GM18519 (cell line): ENCODE data around the gene MARVELD2.
"Not testable (repeated sequence)": the region's sequence is repeated elsewhere in the genome, so short reads cannot be mapped to it uniquely, and the experiment has no call there.

Source experiments
- ATAC-seq: cut with Tn5 transposase; IDR thresholded peaks from one replicate; pipeline ENCODE4 v1.9.1; 2021; ENCODE audit warnings: mild to moderate bottlenecking, moderate library complexity; ENCODE audit not compliant: unreplicated experiment, low FRiP score

The MARVELD2 gene

DNA sequence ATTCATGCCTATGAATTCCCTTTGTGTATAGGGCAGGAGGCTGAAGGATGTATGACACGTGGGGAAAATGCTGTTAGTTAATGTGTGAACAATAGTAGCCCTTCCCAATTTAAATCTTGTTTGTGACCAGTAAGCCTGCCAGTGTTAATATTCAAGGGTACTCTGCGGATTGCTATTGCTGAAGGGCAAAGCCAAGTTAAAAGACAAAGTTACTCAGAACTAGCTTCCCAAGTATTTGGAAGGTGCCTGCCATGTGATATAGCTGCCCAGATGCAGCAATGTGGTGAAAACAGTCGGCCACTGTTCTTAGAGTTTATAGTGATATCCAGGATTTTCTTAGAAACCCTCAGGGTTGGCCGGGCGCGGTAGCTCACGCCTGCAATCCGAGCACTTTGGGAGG, 34.6 kb downstream of the MARVELD2 start:
- no peak for ATAC-seq

DNA sequence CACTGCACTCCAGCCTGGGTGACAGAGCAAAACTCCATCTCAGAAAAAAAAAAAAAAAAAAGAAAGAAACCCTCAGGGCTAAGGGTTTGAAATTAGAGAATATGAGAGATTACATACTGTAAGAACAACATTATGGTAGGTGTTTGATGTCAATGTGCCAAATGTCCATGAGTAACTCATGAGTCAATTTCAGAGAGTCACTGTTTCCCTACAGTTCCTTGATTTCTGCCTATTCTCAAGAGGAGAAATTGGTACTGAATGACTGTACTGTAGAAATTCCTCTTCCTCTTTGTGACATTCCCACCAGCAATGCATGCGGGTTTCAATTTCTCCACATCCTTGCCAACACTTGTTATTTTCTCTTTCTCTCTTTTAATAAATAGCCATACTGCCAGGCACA, 35.2 kb downstream of the MARVELD2 start:
- no peak for ATAC-seq

DNA sequence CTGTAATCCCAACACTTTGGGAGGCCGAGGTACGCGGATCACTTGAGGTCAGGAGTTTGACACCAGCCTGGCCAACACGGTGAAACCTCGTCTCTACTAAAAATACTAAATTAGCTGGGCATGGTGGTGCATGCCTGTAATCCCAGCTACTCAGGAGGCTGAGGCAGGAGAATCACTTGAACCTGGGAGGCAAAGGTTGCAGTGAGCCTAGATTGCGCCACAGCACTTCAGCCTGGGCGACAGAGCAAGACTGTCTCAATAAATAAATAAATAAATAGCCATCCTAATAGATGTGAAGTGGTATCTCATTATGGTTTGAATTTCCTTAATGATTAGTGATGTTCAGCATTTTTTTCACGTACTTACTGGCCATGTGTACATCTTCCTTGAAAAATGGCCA, 35.6 kb downstream of the MARVELD2 start:
- not testable (repeated sequence) for ATAC-seq

DNA sequence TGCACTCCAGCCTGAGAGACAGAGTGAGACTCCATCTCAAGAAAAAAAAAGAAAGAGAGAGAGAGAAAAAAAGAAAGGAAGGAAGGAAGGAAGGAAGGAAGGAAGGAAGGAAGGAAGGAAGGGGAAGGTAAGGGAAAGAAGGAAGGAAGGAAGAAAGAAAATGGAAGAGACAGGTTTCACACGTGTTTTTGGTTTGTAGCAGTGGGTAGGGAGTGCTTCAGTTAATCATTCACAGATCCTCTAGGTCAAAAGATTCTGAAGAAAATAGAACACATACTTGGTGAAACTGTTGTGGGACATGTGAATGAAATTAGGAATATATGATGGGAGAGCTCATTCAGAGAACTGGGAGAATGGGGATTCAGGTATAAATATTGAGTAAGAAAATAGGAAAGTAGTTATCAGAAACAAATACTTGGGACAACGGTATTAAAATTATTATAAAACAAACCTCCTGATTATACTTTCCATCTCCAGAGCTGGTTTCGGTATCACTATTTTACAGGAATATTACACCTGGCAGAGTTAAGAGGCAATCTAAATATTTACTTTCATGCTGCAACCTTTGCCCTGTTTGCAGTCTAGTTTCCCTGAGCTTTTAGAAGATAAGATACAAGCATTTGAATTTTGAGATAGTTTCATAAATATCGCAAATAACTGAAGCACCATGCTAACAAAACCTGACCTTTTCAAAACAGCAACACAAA, 37.2 kb downstream of the MARVELD2 start:
- ATAC-seq, result no peak

DNA sequence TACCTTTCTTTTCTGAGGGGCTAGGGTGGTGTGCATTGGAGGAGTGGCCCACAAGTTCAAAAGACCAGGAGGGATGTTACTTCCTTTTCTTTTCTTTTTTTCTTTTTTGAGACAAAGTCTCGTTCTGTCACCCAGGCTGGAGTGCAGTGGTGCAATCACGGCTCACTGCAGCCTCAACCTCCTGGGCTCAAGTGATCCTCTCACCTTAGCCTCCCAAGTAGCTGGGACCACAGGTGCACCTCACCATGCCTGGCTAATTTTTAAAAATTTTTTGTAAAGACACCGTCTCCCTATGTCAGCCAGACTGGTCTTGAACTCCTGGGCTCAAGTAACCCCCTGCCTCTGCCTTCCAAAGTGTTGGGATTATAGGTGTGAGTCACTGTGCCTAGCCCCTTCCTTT, 38.6 kb downstream of the MARVELD2 start:
- ATAC-seq, result not testable (repeated sequence)

DNA sequence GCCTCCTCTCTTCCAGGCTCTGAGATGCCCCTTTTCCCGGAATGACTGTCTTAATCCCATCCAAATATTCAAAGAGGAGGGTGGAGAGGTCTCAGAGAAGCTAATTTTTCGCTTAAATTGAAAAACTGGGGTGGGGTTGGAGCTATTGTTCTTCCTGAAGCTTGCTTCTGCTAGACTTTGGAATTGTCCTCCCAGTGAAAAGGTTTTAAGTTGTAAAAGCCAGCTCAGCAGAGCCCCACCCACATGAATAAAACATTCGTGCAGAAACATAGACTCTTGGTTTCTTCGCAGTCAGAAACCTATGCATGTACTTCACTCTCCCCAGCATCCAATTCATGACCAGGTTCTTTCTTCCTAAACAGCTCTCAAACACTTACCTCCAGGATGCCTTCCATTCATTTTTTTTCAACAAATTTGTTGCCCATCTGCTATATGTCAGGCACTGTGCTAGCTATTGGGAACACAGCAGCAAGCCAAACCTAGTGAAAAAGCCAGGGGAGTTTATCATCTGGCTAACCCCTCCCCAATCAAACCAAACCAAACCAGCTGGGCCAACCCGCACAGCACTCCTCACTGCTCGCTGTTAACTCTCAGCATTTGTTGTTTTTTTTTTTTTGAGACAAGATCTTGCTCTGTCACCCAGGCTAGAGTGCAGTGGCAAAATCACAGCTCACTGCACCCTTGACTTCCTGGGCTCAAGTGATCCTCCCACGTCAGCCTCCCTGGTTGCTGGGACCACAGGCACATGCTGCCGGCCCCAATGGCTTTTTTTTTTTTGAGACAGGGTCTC, 39.7 kb downstream of the MARVELD2 start:
- no peak for ATAC-seq

DNA sequence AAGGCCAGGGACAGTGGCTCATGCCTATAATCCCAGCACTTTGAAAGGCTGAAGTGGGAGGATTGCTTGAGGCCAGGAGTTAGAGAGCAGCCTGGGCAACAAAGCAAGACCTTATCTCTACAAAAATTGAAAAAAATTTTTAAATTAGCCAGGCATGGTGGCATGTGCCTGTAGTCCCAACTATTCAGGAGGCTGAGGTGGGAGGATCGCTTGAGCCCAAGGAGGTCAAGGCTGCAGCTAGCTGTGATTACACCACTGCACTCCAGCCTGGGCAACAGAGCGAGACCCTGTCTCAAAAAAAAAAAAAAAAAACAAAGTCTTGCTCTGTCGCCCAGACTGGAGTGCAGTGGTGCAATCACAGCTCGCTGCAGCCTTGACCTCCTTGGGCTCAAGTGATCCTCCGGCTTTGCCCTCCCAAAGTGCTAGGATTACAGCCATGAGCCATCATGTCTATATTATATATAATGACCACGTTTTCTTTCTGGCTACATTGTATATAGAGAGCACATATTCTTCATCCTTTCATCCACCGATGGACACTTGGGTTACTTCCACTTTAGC, 40.6 kb downstream of the MARVELD2 start:
- not testable (repeated sequence) for ATAC-seq

DNA sequence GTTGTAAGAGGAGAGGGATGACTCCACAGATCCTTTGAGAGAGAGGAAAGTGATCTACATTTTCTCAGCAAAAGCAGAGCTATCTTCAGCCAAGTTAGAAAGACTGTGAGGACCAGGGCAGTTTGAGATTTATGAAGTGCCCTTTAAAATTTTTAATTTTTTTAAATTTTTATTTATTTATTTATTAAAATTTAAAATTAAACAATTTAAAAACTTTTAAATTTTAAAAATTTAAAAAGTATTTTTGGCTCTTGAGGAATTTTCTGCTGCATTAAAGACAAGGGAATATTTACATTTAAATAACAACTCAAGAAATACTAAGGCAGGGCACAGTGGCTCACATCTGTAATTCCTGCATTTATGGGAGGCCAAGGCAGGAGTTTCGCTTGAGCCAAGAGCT, 47.3 kb downstream of the MARVELD2 start:
- ATAC-seq, result no peak

DNA sequence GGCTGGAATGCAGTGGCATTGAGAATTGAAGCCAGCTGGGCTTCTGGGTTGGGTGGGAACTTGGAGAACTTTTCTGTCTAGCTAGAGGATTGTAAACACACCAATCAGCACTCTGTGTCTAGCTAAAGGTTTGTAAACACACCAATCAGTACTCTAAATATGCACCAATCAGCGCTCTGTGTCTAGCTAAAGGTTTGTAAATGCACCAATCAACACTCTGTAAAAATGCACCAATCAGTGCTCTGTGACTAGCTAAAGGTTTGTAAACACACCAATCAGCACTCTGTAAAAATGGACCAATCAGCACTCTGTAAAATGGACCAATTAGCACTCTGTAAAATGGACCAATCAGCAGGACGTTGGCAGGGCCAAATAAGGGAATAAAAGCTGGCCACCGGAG, 51.5 kb downstream of the MARVELD2 start:
- not testable (repeated sequence) for ATAC-seq

DNA sequence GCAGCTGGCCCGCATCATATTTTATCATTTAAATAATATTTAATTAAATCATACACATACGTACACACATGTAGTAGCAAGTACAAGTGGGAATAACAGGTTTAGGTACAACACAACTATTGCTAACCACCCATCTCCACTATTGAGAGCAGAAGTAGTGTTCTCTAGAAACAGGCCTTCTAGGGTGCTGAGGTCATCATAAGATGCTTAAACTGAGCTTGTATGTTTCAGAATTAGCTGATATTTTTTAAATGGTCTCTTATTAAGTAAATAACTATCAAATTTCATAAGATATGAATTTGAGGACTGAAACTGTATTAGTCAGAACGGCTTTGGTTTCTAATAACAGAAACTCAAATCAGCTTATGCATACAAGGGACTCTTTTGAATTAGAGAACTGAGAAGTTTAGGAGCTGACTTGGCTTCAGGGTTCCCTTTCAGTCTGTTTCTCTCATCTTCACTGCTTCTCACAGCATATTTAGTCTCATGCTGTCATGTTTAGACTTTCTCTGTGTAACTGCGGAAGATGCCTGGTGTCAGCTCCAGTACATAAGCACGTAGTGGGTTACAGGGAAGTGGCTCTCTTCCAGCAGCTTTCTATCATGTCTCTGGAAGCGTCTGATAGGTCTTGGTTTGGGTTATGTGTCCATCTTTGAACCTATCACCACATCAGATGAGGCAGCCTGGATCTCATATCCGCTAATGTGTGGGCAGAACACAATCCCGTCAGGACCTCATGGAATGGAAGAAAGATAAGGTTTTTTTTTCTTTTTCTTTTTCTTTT, 52.7 kb downstream of the MARVELD2 start:
- ATAC-seq, result peak; percentile 95

DNA sequence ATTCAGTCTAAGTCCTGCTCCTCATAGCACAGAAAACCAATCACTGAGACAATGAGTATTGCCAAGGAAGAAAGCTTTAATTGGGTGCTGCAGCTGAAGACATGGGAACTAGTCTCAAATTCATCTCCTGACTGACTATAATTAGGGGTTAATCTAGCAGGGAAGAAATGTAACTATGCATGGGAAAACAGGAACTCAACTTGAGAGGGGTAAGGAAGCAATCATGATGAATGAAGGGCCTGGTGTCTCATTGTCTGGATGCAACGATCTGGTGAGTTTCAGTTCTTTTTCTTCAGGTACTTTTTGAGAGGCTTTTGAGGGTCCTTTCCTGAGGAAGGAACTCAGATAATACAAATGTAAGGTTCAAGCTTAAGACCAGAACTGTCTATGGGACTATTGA, 53.7 kb downstream of the MARVELD2 start:
- ATAC-seq, result no peak

DNA sequence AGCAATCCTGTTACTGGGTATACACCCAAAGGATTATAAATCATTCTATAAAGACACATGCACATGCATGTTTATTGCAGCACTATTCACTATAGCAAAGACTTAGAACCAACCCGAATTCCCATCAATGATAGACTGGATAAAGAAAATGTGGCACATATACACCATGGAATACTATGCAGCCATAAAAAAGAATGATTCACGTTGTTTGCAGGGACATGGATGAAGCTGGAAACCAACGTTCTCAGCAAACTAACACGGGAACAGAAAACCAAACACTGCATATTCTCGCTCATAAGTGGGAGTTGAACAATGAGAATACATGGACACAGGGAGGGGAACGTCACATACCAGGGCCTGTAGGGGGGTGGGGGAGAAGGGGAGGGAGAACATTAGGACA, 56.6 kb downstream of the MARVELD2 start:
- ATAC-seq, result not testable (repeated sequence)

DNA sequence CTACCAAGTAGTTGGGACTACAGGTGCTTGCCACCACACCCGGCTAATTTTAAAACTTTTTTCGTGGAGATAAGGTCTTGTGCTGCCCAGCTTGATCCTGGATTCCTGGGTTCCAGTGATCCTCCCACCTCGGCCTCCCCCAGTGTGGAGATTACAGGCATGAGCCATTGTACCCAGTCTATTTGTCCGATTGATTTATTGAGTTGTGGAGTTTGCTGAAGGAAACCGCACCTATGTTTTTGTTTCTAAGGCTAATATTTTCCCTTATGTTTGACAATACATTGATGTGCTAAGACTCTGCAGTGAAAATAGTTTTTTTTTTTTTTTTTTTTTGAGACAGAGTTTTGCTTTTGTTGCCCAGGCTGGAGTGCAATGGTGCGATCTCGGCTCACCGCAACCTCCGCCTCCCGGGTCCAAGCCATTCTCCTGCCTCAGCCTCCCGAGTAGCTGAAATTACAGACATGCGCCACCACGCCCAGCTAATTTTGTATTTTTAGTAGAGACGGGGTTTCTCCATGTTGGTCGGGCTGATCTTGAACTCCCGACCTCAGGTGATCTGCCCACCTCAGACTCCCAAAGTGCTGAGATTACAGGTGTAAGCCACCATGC, 57.7 kb downstream of the MARVELD2 start:
- not testable (repeated sequence) for ATAC-seq

DNA sequence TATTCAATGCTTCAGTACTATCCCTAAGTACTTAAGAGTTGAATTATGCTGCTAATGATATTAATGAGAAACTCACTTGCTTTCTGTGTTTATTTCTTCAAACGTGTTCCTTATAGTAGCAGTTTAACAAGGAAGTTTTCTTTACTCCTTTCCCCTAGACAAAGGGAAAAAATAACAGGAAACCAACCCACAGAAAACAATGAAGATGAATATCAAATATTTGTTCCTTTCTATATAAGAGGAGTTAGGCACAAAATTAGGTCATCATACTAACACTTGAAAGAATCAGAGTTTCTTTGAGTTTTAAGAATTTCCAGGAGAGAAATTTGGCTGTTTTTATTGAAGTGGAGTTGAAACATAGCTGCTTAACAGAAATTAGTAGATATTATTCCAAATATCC, 62.3 kb downstream of the MARVELD2 start:
- ATAC-seq, result no peak

DNA sequence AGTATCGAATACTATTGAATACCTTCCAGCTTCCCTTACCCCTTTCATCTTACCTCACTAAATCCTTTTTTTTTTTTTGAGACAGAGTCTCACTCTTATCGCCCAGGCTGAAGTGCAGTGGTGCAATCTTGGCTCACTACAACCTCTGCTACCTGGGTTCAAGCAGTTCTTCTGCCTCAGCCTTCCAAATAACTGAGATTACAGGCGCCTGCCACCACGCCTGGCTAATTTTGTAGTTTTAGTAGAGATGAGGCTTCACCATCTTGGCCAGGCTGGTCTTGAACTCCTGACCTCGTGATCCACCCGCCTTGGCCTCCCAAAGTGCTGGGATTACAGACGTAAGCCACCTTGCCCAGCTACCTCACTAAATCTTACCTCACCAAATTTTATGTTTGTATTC, 63.4 kb downstream of the MARVELD2 start:
- ATAC-seq, result not testable (repeated sequence)

DNA sequence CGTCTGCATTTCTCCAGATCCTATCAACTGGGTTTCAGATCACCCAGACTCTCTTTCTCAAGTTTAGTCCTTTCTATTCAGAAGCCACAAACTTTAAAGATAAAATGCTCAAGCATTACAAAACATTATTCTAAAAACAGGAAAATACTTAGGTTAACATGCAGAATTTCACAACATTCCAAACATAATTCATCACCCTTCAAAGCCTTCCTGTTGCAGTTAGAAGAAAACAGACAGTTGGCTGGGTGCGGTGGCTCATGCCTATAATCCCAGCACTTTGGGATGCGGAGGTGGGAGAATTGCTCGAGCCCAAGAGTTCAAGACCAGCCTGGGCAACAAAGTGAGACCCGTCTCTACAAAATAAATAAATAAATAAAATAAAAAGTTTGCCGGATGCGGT, 70.0 kb downstream of the MARVELD2 start:
- no peak for ATAC-seq

DNA sequence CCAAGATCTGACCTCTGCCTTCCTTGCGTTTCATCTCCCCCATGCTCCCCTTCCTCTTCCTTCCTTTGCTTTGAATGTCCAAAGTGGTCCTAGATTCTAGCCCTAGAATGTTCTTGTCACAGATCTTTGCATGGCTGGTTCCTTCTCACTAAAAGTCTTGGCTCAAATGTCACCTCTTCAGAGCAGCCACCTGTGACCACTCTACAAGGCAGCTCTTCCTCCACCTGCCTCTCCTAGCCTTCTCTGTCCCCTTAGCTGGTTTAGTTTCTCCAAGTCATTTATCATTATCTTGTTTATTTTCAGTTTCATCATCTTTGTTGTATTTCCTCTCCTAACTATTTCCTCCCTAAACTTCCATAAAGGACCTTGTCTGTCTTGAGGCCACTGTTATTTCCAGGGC, 70.6 kb downstream of the MARVELD2 start:
- no peak for ATAC-seq

DNA sequence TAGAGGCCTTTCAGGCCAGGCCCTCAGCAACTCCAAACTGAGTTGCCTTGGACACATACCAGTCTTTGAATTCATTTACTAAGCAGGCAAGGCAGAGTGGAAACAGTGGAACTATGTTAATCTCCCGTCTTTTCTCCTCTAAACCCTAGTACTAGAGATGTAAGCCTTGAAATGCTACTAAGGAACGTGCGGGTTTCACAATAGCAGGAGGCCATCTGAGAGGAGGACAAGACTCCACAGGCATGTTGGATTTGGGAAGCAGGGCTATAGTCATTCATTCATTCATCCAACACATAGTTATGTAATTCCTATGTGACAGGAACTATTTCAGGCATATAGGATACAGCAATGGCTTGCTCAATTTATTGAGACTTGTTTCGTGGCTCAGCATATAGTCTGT, 74.3 kb downstream of the MARVELD2 start:
- no peak for ATAC-seq

DNA sequence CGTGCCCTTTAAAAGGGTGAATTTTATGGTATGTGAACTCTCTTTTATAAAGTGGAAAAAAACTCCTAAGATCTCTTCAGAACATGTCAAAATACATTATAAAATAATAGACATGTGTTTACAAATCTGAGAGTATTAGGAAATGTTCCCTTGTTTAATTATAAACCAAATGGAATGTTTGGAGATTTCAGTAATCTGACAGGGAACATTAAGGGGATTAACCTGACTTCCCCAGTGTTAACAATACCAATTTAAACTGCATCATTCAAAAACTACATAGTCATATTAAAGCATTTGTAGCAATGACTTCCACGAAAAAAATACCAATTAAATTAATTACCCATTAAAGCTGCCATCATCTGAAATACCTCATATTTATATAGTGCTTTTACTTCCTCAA, 76.1 kb downstream of the MARVELD2 start:
- ATAC-seq, result no peak

DNA sequence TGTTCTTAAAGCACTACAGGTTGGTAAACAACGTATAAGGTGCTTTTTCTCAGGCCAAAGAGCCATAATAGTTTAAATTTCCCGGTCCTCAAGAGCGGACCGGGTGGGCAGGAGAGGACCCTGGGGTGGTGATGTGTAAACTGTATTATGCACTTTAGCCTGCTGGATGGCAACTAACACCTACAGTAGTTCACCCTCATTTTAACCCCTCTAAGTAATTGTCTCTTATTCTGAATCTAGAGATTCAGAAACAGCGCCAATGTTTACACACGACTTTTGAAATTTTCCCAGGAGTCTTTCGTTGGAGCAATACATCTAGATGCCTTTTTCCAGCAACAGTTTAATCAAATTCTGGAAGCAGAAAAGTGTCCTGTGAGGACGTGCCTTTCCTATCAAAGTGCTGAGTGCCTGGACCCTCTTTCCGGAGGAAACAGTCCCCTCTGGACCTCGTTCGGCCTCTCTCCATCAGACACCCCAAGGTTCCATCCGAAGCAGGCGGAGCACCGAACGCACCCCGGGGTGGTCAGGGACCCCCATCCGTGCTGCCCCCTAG, 77.0 kb downstream of the MARVELD2 start:
- ATAC-seq, result no peak
